GM18517 (cell line): ENCODE results near the gene CAMK2G.

Source experiments
- ATAC-seq: cut with Tn5 transposase; IDR thresholded peaks from one replicate; pipeline ENCODE4 v1.9.1; 2021; ENCODE audit warnings: mild to moderate bottlenecking, moderate library complexity; ENCODE audit not compliant: unreplicated experiment

The CAMK2G gene

DNA sequence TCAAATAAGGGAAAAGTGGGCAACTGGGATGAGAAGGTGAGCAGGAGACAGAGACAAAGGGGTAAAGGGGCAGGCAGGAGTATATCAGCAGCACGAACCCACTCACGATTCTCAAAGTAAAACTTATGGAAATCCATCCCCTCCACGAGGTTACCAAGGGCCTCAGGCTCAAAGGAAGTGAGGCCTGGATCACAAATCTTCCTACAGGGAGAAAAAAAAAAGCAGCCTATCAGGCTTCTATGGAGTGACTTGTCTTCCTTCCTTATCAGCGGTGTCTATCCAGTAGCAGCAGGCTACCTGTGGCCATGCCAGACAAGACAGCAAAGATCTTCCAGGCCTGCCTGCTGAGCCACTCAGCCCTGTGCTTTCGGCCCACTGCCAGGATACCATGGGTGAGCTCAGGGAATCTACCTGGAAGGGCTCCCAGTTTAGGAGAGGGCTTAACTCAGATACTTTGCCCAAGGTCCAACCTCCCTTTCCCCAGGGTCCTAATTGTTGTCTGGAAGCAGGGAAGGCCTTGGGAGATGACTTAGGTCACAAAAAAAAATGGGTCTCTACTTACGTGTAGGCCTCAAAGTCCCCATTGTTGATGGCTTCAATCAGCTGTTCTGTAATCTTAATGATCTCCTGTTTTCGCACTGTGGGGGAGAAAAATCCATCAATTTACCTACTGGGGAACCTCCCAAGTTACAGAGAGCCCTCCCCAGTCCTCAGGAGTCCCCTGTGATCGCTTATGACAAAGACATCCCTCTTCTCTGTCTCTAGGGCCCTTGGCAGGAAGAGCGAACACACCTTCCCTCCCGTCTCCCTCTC lies 57.2 kb downstream of the CAMK2G start:
- ATAC-seq, result no peak

DNA sequence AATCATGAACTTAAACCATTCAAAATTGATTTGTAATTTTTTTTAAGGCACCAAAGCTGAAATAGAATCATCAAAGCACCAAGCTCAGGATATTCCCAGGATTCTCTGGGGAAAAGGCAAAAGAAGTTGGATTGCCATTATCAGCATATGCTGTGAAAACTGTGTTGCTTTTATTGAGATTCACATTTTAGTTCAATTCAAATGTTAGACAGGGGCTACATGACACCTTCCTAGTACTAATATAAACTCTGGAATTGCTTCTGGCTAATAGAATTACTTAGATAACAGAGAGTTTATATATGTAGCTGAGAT lies 58.7 kb downstream of the CAMK2G start:
- no peak for ATAC-seq

DNA sequence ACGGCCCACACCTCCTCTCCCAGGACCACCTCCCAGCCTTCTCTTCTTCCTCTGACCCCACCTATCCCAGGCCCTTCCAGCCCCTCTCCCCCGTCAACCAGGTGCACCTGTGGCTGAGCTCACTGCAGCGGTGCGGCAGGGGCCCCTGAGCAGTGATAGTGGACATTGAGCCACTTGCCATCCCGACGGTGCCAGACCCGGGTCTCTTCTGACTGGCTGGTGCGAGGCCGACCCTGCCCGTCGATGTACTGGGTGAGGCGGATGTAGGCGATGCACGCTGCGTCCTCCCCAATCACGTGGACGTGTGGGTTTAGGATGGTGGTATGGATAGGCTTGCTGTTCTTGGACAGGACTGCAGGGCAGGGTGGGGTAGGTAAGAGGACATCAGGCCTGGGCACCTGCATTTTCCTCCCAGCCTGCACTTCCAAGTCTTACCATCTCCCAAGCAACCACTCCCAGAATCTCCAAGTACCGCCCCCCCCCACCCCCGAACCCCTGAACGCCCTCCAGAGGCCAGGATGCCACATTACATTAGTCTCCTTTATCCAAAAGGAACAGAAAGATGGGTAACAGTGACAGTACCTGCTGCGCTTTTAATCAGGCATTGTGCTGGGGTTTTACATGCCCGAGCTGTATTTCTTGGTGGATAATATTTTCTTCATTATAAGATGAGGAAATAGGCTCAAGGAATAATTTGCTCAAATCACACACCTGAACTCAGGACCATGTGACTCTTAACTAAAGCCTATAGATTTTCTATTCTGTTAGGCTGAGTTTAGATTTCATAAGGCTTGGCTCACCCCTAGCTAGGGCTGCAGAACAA lies 59.2 kb downstream of the CAMK2G start:
- ATAC-seq, result no peak

DNA sequence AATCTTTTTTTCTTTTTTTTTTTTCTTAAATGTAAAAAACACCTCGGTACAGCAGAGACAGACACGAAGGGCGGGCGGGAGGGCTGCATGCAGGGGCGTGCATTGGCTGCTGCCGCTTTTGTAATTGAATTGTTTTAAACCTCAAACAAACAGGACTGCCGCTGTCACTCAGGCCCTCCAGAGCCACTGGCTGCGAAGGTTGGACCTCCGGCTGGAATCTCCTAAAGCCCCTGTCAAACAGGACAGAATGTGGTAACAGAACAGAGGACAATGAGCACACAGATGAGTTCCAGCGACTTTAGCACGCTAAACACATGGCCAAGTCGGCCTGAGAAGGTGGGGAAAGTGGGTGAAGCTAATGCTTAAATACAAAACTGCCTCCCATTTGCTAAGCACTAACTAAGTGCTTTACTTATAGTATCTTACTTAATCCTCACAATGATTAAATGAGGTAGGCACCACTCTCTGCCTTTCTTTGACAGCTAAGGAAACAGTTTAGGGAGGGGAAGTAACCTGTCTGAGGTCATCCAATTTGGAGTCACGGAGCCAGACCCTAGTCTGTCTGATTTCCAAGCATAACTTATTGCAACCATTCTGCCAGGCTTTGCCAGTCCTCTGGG lies 60.0 kb downstream of the CAMK2G start:
- ATAC-seq, result no peak

DNA sequence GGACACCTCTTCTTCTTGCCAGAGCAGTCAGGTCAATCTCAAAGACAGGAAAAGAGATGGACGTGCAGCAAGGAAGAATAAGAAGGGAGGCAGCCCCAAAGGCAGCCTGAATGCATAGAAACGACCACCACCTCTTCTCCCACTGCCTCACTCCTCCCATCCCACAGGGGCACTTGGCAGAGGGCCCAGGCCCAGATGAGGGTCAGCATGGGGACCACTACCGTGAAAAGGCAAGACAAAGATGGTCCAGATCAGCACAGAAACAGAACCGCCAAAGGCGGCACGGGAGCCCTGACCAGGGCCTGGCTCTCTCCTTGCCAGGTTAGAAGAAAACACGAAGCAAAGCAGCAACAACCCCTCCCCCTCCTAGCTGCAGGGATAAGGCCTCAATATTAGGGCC lies 61.0 kb downstream of the CAMK2G start:
- ATAC-seq, result no peak

DNA sequence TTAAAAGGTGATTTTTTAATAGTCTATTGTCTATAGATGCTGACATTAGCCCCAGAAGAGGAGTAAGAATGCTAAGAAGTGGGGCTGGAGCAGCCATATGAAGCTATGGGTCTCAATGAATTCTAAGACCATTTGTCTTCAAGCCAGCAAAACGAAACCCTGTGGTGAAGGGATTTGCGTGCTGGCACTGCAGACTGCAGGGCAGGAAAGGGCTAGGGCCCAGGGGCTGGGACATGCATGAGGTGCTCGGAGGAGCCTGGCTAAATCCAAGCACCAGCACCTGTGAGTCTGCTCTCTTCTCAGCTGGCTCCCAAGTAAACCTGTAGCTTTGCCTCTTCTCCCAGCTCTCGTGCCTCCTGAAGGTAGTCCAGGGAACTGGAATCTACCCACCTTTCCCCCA lies 61.7 kb downstream of the CAMK2G start:
- ATAC-seq, result no peak

DNA sequence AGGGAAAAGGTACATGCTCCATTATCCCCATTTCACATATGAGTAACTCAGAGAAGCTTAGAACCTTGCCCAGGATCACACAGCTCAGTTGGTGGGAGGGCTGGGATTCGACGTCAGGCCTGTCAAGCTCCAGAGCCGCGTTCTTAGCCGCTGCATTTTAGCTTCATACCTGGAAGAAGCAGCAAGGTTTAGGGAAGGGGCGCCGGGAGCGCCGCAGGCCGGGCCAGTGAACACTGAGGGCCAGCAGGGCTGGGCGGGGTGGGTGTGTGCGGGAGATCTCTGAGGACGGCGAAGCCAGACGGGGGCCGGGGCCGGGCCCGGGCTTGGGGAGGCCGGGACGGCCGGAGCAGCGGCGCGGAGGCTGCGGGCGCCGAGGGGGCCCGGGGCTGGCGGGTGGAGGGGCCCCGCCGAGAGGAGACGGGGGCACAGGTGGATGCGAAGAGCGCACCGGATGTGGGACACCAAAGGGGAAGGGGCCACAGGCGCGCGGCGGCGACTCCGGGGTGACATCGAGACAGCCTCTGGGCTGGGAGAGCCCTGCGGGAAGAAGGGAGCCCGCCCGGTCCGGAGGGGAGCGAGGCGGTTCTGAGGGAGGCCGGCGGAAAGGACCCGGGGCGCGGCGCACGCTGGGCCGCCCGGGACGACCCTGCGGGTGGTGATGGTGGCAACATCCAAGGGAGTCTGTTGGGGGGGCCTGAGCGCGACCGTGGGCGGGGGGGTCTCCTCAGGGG lies 63.5 kb downstream of the CAMK2G start:
- peak; percentile 28 for ATAC-seq

DNA sequence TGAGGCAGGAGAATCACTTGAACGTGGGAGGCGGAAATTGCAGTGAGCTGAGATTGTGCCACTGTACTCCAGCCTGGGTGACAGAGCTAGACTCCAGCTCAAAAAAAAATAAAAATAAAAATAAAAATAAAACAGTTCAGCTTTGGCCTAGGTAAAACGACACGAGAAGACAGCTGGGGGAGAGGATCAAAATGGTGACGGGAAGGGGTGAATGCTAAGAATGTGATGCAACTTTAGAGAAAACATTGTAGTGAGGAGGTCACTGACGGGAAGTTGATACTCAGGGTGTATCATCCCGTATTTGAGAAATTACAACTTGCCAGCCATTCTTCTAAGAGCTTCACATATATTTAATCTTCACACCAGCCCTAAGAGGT lies 64.0 kb downstream of the CAMK2G start:
- ATAC-seq, result no peak

DNA sequence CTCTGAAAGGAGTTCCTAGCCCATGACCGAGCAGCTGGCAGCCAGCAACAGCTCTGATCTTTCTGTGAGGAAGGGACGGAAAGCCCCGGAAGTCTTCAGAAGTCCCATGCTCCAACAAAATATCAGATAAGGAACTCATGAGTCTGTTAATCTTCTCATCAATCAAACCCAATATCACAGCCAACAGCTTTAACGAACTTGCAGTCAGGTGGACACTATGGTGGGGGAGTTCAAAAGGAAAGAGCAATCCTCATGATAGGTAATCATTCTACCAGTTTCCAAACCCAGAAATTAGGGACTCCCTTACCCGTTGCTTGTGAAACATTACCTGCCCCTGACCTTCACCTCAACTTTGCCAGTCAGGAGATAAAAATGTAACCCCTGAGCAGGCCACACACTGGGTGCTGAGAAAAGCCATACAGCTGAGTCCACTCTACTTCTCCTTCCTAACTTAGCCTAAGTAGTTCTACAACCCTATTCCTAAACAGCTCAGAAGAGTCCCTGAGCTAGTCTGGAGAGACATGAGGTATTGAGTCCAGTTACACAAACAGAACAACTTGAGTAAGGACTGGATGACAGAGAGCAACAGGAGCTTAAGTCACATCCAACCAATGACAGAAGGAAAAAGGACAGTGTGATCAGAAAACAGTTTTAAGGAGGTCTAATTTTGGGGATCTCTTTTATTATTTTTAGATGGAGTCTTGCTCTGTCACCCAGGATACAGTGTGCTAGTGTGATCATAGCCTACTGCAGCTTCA lies 65.1 kb downstream of the CAMK2G start:
- ATAC-seq, result no peak

DNA sequence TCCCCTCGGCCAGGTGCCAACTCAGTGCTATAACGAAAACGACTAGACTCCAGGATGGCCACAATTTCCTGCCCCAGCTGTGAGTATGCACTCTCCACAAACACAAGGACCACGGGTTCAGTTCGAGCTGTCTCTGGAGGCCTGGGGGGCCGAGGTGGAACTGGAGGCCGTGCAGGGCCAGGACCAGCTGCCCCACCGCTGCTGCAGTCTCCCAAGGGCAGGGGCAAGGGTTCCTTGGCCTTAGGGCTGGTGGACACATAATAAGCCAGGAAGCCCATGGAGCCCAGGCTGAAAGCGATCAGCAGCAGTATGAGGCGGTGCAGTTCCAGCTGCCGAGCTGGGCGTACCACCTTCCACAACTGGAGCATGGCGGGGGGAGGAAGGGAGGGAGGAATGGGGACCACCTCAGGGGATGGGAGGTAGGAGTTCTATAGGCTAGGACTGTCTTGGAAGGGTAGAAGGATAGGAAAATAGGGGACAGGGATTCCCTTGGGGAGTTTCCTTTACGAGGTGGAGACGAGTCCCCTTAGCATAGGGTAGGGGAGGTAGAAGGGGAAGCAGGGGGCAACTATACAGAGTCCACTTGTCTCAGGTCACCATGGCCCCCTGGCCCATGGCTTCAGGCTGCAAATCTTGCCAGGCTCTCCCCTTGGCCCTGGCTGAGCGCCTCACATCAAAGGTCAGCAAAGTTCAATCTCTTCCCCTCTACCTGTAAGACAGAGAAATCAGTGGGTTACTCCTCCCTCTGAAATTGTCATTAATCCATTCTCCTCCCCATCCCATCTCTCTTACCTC lies 66.1 kb downstream of the CAMK2G start:
- ATAC-seq, result no peak

DNA sequence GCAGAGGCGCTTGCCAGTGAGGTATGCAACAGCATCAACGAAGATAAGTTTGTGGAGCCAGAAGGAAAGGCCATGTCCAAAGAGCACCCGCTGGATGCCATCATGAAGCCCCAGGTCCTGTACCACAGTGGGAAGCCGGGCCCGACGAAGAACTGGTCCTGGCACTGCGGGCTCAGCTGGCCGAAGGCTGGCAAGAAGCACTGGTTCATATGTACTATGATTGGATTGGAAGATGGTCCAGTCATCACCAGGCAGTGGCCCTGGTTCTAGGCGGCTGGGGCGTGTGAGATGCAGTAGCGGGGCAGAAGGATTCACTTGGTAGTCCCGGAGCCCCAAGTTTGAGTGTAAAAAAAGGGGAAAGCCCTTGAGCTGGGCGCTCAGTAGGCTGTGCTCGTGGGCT lies 66.9 kb downstream of the CAMK2G start:
- no peak for ATAC-seq

DNA sequence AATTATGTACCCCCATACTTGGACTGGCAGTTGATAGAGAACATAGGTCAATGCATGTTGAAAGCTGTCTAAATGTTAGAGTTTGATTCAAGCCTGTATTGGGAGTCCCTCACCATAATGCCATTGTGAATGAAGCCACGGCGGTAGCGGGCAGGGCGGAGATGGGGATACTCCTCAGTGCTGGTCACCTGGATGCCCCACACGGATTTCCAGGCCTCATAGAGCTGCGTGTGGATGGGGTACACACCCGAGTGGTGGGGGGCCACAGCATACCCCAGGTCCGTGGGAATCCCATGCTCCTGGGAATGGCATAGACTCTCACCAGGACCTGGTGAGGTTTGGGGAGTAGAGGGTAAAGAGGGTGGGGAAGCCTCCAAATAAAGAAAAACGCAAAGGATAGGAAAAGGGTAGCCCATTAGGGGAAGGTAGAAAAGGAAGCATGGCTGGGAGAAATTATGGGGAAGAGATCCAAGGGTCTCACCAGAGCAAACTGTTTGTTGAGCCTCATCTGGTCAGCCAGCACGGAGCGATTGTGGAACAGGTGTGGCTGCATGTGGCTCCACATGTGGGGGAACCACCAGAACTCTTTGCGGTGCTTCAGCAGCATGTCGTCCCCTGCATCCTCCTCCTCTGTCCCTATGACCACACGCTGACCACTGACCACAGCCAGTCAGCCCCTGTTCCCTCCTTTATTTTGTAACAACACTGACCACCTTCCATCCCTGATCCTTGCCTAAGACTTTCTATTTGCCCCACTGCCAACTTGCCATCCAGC lies 68.0 kb downstream of the CAMK2G start:
- ATAC-seq, result no peak

DNA sequence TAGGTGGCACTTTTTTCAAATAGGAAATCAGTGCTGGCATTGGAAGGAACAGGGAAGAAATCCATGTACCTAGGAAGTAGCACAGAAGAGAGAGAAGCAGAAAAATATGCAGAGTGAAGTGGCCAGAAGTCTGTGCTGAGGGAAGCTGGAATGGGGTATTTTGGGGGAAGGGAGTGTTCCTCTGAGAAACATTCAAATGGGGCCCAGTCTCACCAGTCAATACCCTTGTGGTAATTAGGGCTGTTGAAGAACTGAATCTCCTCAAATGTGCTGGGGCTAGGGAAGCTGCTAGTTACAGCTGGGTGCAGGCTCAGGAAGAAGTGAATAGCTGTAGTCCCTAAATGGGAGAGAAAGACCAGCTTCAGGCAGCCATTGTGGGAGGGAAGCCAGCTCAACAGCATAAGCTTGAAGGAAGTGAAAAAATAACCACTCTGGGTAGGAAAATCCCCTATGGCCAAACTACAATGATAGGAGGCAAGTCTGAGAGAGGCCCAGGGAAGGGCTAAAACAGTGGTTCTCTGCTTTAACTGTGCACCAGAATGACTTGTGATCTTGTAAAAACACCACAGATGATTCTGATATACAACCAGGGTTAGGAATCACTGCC lies 70.6 kb downstream of the CAMK2G start:
- ATAC-seq, result peak; percentile 46

DNA sequence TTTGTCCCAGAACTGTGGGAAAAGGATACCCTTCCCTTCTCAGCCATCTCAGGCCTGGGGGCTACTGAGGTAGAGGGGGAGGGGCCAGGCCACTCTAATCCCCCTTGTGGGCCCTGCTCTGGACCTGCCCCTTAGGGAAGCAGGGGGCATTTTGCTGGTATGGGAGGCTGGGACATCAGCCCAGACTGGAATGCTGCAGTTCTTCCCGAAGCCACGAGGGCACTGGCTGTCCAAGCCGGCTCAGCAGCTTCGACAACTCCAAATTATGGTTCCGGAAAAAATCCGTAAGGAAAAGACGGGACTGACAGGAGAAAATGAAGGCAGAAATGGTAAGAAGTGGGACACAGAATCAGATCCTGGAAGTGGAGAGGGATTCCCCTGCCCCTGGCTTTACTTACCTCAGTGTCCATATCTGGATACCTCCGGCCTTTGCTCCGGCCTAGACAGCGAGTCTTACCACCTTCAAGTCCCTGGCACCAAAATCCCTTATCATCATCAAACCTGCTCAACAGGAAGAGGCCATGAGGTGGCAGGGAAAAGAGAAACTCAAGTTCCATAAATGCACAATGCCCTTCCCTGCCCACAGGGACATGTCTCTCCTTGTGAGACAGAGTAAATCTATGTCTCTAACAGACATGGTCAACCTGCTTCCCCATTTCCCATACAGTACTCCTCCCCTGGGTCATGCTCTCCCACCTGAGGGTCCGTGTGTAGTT lies 71.9 kb downstream of the CAMK2G start:
- ATAC-seq, result no peak

DNA sequence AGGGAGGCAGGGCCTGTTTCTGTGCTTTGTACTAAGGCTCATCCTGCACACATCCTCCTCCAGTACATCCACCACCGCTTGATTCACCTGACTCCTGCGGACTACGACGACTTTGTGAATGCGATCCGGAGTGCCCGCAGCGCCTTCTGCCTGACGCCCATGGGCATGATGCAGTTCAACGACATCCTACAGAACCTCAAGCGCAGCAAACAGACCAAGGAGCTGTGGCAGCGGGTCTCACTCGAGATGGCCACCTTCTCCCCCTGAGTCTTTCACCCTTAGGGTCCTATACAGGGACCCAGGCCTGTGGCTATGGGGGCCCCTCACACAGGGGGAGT lies 73.1 kb downstream of the CAMK2G start:
- no peak for ATAC-seq

DNA sequence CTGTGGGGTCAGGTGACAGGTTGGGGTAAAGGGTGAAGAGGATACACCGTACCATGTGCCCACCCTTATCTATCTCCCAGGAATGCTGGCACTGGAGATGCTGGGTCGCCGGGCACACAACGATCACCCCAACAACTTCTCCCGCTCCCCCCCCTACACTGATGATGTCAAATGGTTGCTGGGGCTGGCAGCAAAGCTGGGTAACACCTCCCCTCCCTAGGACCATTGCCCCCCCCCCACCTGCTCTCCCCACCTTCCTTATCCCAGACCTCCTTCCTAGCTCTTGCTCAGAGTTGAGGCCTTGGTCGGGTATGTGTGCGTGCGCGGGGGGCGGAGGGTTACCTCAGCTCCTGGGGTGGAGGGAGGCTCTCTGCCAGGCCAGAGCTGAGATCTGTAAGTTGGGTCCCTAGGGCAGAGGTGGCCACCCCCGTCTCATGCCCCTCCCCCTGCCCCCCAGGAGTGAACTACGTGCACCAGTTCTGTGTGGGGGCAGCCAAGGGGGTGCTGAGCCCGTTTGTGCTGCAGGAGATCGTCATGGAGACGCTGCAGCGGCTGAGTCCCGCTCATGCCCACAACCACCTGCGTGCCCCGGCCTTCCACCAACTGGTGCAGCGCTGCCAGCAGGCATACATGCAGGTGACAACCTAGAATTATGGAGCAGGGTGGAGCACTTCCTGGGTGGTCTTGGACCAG lies 73.6 kb downstream of the CAMK2G start:
- ATAC-seq, result no peak

DNA sequence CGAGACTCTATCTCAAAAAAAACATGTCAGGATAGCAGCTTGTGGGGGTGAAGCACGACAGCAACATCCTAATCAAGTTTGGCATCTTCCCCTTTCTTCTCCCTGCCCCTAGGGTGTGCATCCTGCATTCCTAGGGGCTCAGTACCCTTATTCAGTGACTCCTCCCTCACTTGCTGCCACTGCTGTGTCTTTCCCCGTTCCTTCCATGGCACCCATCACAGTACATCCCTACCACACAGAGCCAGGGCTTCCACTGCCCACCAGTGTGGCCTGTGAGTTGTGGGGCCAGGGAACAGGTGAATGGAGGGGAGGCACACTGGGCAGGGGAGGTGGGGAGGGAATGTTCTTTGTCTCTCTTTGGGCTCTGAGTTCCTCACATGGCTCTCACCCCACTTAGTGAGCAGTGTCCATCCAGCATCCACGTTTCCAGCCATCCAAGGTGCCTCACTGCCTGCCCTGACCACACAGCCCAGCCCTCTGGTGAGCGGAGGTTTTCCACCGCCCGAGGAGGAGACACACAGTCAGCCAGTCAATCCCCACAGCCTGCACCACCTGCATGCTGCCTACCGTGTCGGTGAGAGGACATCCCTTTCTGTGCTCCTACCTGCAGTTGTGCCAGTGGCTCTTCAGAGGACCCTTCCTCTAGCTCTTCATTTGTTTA lies 74.3 kb downstream of the CAMK2G start:
- no peak for ATAC-seq
